A673 (cell line): ENCODE data around the gene TMEM107. TPM values are rescaled to one million over a fixed set of nuclear protein-coding genes. Genes with fewer than 3 reads are reported as not detected.

Experiments
- BruUV-seq: library from RNA; stranded (reverse); fragments of 400-500 nt; replicated peaks from 2 replicates; lab custom pipeline; 2021; lab: Mats Ljungman, UMichigan
- CTCF ChIA-PET: fragments of 300-600 bp; sonication (Branson Sonifier 250); formaldehyde crosslinking; loops from one replicate; lab custom pipeline; 2022; ENCODE audit warnings: antibody characterized with exemption; lab: Charles Lee
- POLR2A ChIA-PET: fragments of 300-600 bp; sonication (Branson Sonifier 250); formaldehyde crosslinking; loops from one replicate; lab custom pipeline; 2022; ENCODE audit warnings: antibody characterized with exemption; ENCODE audit not compliant: low non-redundant PET; lab: Charles Lee
- DNase-seq: peaks from one replicate; pipeline ENCODE4 v3.0.0-alpha.2; 2015; ENCODE audit warnings: low spot score
- H3K27ac ChIP-seq: fragments of 200-600 bp; sonication (generic); 2 replicates; pipeline ENCODE4 v1.5.1; 2016; ENCODE audit warnings: mixed run types, low read depth, mild to moderate bottlenecking, mixed read lengths, antibody characterized with exemption, low read length; ENCODE audit not compliant: poor library complexity, severe bottlenecking
- H3K27me3 ChIP-seq: fragments of 200-600 bp; sonication (generic); replicated peaks from 2 replicates; pipeline ENCODE4 v1.6.1; 2017; ENCODE audit warnings: mixed run types, low read depth, mild to moderate bottlenecking, mixed read lengths, antibody characterized with exemption, low read length; ENCODE audit not compliant: insufficient read depth, poor library complexity
- H3K36me3 ChIP-seq: fragments of 200-600 bp; sonication (generic); 2 replicates; pipeline ENCODE4 v1.6.1; 2016; ENCODE audit warnings: mixed run types, mild to moderate bottlenecking, mixed read lengths, antibody characterized with exemption, low read length; ENCODE audit not compliant: insufficient read depth, poor library complexity, severe bottlenecking
- H3K4me1 ChIP-seq: fragments of 200-600 bp; sonication (generic); 2 replicates; pipeline ENCODE4 v1.6.1; 2017; ENCODE audit warnings: mixed run types, mild to moderate bottlenecking, mixed read lengths, antibody characterized with exemption, low read length; ENCODE audit not compliant: insufficient read depth, poor library complexity, severe bottlenecking
- H3K4me3 ChIP-seq: fragments of 200-600 bp; sonication (generic); 2 replicates; pipeline ENCODE4 v1.5.1; 2016; ENCODE audit warnings: low read depth, mixed run types, mild to moderate bottlenecking, mixed read lengths, low read length; ENCODE audit not compliant: poor library complexity, severe bottlenecking
- H3K9me3 ChIP-seq: fragments of 200-600 bp; sonication (generic); 2 replicates; pipeline ENCODE4 v1.6.1; 2016; ENCODE audit warnings: mixed run types, low read depth, mild to moderate bottlenecking, mixed read lengths, antibody characterized with exemption, low read length; ENCODE audit not compliant: poor library complexity, severe bottlenecking
- CTCF ChIP-seq: fragments of 300-800, 200-600 bp; sonication (generic); conservative IDR thresholded peaks from 2 replicates; pipeline ENCODE4 v1.5.1; 2017; ENCODE audit warnings: low read depth, mild to moderate bottlenecking, antibody characterized with exemption, low read length, moderate library complexity, mixed read lengths
- EZH2 ChIP-seq: fragments of 200-600 bp; sonication (generic); IDR thresholded peaks from 2 replicates; pipeline ENCODE4 v1.6.1; 2017; ENCODE audit warnings: borderline replicate concordance, low read depth, mild to moderate bottlenecking, mixed read lengths, antibody characterized with exemption, low read length; ENCODE audit not compliant: poor library complexity, severe bottlenecking
- intact Hi-C: fragments of 100-400 bp; cut with micrococcal nuclease; formaldehyde crosslinking; loops from one replicate; pipeline ENCODE4 v1.10.0; 2022; ENCODE audit not compliant: unreplicated experiment
- total RNA-seq: library from RNA; stranded (reverse); gene quantifications from 2 replicates; pipeline ENCODE4 v1.2.3, GENCODE V29; 2021

Gene TMEM107
- total RNA-seq, 1 experiment from 2014 or later = 19.4 TPM

DNA sequence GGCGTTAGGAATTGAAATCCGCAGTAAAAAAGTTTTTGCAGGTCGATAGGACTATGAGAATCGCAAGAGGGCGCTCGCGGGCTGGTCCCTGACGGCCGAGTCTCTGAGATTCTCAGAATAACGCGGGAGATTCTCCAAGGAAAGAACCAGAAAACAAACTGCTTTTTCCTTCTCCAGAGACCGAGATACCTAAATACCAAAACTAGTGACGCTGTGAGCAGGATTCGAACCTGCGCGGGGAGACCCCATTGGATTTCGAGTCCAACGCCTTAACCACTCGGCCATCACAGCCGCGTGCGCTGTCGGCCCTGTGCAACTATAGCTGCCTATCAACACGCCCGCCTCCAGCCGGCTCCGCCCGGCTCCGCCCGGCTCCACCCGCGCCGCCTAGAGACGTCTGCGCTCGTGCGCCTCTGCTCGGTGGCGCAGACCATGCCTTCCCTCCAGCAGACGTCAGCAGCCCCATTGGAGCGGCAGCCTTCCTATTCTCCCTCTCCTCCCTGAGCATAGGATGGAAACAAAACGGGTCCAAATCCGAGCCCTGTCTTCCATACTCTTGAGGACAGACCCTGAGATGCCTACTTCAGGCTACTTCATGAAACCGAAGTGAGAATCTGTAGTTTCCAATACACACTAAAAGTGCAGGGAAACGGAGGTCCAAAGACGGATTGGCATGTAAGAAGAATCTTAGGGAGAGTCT is 37.4 kb downstream of the TMEM107 start:
- Histone ChIP-seq H3K27me3 (no peaks in the 10 kb centered on the region), H3K4me3 (peak overlapping the region; percentile 55), H3K4me1 (no peaks in the 10 kb centered on the region), H3K36me3 (peaks cover 24% of the 10 kb centered on the region), H3K9me3 (no peaks in the 10 kb centered on the region), H3K27ac (peak overlapping the region; percentile 87)
- DNase-seq = peak; percentile 99
- CTCF ChIA-PET = no interaction called here
- intact Hi-C loops = loop anchor here (1.0 to 2.0 kb wide), 5 partner anchors 13 to 83 kb away; partner anchors contain the start of gene PER1
- TF ChIP-seq EZH2 (no peak), CTCF (peak; percentile 91)
- POLR2A ChIA-PET = interaction anchor here (0.6 kb wide), 1 partner anchor 53 kb away, joined by 3 read pairs; no protein-coding TSS in a partner anchor
- TSS peak; percentile 86 for BruUV-seq

- no TSS peak for BruUV-seq
- Histone ChIP-seq H3K27ac (peak overlapping the region; percentile 41), H3K27me3 (no peaks in the 10 kb centered on the region), H3K9me3 (no peaks in the 10 kb centered on the region), H3K36me3 (peaks cover 23% of the 10 kb centered on the region), H3K4me1 (no peaks in the 10 kb centered on the region), H3K4me3 (peak overlapping the region; percentile 55)
- TF ChIP-seq EZH2 (no peak), CTCF (no peak)
- POLR2A ChIA-PET = interaction anchor here (0.8 kb wide), 1 partner anchor 19 kb away, joined by 5 read pairs; no protein-coding TSS in a partner anchor
- intact Hi-C loops = loop anchor here (2.0 kb wide), 2 partner anchors 18 to 48 kb away; no protein-coding TSS in a partner anchor
- CTCF ChIA-PET = interaction anchor here (0.7 kb wide), 1 partner anchor 19 kb away, joined by 4 read pairs; no protein-coding TSS in a partner anchor
- DNase-seq = no peak
Observed at GRCh38 chr17:8138374-8138671, 37.9 kb downstream of the TMEM107 start.

DNA sequence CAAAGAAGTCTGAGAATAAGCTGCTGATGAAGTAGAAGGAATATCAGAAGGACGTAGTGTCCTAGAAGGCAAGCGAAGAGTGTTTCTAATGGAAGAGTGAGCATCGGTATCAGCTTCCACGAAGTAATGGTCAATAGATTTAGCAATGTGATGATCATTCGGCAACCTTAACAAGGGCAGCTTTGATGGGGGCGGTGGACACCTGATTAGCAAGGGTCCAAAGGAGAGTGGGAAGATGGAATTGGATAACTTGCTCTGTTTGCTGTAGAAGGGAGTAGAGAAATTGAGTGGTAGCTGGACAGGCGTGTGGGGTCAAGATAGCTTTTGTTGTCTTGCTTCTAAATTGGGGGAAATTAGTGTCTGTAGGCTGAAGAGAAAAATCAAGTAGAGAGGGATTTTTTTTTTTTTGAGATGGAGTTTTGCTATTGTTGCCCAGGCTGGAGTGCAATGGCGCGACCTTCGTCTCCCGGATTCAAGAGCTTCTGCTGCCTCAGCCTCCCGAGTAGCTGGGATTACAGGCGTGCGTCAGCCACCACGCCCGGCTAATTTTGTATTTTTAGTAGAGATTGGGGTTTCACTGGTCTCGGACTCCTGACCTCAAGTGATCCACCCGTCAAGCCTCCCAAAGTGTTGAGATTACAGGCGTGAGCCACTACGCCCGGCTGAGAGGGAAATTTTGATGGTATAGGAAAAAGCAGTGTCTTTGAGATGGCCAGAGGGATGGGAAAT is 38.4 kb downstream of the TMEM107 start:
- Histone ChIP-seq H3K27me3 (no peaks in the 10 kb centered on the region), H3K9me3 (no peaks in the 10 kb centered on the region), H3K27ac (peak overlapping the region; percentile 41), H3K4me1 (no peaks in the 10 kb centered on the region), H3K36me3 (peaks cover 22% of the 10 kb centered on the region), H3K4me3 (peak overlapping the region; percentile 55)
- ChIA-PET CTCF (interaction anchor here (0.7 to 1.1 kb wide), 2 partner anchors 15 to 19 kb away, joined by 3 to 4 read pairs; no protein-coding TSS in a partner anchor), POLR2A (interaction anchor here (0.8 kb wide), 1 partner anchor 19 kb away, joined by 5 read pairs; no protein-coding TSS in a partner anchor)
- TF ChIP-seq CTCF (no peak), EZH2 (no peak)
- intact Hi-C loops = loop anchor here (2.0 kb wide), 2 partner anchors 19 to 49 kb away; no protein-coding TSS in a partner anchor
- BruUV-seq = no TSS peak
- DNase-seq = no peak
